SU-DHL-6 (cell line): Measurements from ENCODE around the gene RPS6KC1.

ENCODE experiments used
- H2AFZ ChIP-seq: fragments of 200-600 bp; sonication (generic); 2 replicates; pipeline ENCODE4 v1.6.1; 2014; ENCODE audit warnings: low read depth, mild to moderate bottlenecking, moderate library complexity, mixed read lengths, antibody characterized with exemption, low read length; ENCODE audit not compliant: severe bottlenecking
- H3F3A ChIP-seq: fragments of 200-600 bp; shearing (Covaris generic); 2 replicates; pipeline ENCODE4 v1.6.0; 2016; ENCODE audit warnings: antibody characterized with exemption, mild to moderate bottlenecking; ENCODE audit not compliant: insufficient read depth
- H3K27ac ChIP-seq: fragments of 200-600 bp; sonication (generic); 2 replicates; pipeline ENCODE4 v1.5.1; 2016; ENCODE audit warnings: low read depth, mild to moderate bottlenecking, low read length, moderate library complexity, mixed read lengths
- H3K27me3 ChIP-seq: fragments of 200-600 bp; sonication (generic), shearing (Covaris generic); 2 replicates; pipeline ENCODE4 v1.6.0; 2014; ENCODE audit warnings: mild to moderate bottlenecking, low read length
- H3K36me3 ChIP-seq: fragments of 200-600 bp; sonication (generic); 2 replicates; pipeline ENCODE4 v1.6.1; 2014; ENCODE audit warnings: mild to moderate bottlenecking, low read length, mixed read lengths
- H3K4me2 ChIP-seq: fragments of 300-600, 200-600 bp; shearing (Covaris generic), sonication (generic); 2 replicates; pipeline ENCODE4 v1.6.0; 2014; ENCODE audit warnings: low read length, low read depth, mild to moderate bottlenecking; ENCODE audit not compliant: poor library complexity, severe bottlenecking
- H3K4me3 ChIP-seq: fragments of 200-600 bp; sonication (generic); 2 replicates; pipeline ENCODE4 v1.5.1; 2014; ENCODE audit warnings: antibody characterized with exemption, low read length, mild to moderate bottlenecking, mixed read lengths; ENCODE audit not compliant: insufficient read depth, poor library complexity, severe bottlenecking
- H3K79me2 ChIP-seq: fragments of 200-600 bp; sonication (generic); 2 replicates; pipeline ENCODE4 v1.6.1; 2014; ENCODE audit warnings: mild to moderate bottlenecking, low read length, moderate library complexity; ENCODE audit not compliant: insufficient read depth
- H3K9ac ChIP-seq: fragments of 200-600 bp; sonication (generic); 2 replicates; pipeline ENCODE4 v1.7.0; 2014; ENCODE audit warnings: mild to moderate bottlenecking, low read length
- H3K9me2 ChIP-seq: fragments of 200-600 bp; sonication (generic); replicated peaks from 2 replicates; pipeline ENCODE4 v1.6.1; 2014; ENCODE audit warnings: low read length; ENCODE audit not compliant: insufficient read depth
- H3K9me3 ChIP-seq: fragments of 200-600 bp; sonication (generic); 2 replicates; pipeline ENCODE4 v1.6.1; 2014; ENCODE audit warnings: low read length, mixed read lengths; ENCODE audit not compliant: insufficient read depth
- H4K20me1 ChIP-seq: fragments of 200-600 bp; sonication (generic); 2 replicates; pipeline ENCODE4 v1.6.1; 2014; ENCODE audit warnings: low read depth, mild to moderate bottlenecking, antibody characterized with exemption, low read length, moderate library complexity, mixed read lengths
- EZH2phosphoT487 ChIP-seq: fragments of 200-600 bp; sonication (generic), shearing (Covaris generic); conservative IDR thresholded peaks from 2 replicates; pipeline ENCODE4 v1.6.1; 2018; ENCODE audit warnings: mild to moderate bottlenecking, antibody characterized with exemption, low read length, moderate library complexity, mixed read lengths
- TF ChIP-seq, protein P1 (sequence below): fragments of 200-600 bp; sonication (generic); IDR thresholded peaks from one replicate; pipeline ENCODE4 v1.5.1; 2017; ENCODE audit warnings: antibody characterized with exemption, mild to moderate bottlenecking, low read length, moderate library complexity; ENCODE audit not compliant: insufficient read depth, poor library complexity, severe bottlenecking

The RPS6KC1 gene

DNA sequence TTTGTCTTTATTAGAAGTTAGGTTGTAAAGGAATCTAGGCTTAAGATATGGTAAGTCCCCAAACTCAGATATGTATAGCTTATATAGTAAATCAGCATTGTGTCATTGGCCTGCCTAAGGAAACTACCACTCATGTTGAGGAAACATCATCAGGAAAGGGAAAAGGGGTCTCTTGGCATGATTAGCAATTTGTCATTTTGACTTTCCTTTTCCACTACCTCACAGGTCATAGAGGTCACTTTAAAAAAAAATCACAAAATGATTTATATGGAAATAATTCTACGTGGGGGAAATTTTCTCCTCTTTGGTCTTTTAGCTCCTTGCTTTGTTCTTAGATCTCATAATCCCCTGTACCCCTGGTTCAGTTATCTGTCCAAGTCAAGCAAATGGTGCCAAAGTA is 213.5 kb downstream of the RPS6KC1 start:
- no peaks in the 10 kb centered on the region for H3K79me2 ChIP-seq
- H3K36me3 ChIP-seq: no peaks in the 10 kb centered on the region
- no peak overlapping the region for H3K27ac ChIP-seq
- no peak overlapping the region for H3K4me3 ChIP-seq
- no peak overlapping the region for H3K4me2 ChIP-seq
- H3K9ac ChIP-seq: no peak overlapping the region
- H3K9me3 ChIP-seq: no peaks in the 10 kb centered on the region
- no peaks in the 10 kb centered on the region for H4K20me1 ChIP-seq
- H3K9me2 ChIP-seq: no peaks in the 10 kb centered on the region
- no peak for TF ChIP-seq EZH2phosphoT487
- TF ChIP-seq, protein P1, sequence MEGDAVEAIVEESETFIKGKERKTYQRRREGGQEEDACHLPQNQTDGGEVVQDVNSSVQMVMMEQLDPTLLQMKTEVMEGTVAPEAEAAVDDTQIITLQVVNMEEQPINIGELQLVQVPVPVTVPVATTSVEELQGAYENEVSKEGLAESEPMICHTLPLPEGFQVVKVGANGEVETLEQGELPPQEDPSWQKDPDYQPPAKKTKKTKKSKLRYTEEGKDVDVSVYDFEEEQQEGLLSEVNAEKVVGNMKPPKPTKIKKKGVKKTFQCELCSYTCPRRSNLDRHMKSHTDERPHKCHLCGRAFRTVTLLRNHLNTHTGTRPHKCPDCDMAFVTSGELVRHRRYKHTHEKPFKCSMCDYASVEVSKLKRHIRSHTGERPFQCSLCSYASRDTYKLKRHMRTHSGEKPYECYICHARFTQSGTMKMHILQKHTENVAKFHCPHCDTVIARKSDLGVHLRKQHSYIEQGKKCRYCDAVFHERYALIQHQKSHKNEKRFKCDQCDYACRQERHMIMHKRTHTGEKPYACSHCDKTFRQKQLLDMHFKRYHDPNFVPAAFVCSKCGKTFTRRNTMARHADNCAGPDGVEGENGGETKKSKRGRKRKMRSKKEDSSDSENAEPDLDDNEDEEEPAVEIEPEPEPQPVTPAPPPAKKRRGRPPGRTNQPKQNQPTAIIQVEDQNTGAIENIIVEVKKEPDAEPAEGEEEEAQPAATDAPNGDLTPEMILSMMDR: no peak
- H3K27me3 ChIP-seq: no peaks in the 10 kb centered on the region
- H3F3A ChIP-seq: no peaks in the 10 kb centered on the region
- H2AFZ ChIP-seq: no peak overlapping the region

DNA sequence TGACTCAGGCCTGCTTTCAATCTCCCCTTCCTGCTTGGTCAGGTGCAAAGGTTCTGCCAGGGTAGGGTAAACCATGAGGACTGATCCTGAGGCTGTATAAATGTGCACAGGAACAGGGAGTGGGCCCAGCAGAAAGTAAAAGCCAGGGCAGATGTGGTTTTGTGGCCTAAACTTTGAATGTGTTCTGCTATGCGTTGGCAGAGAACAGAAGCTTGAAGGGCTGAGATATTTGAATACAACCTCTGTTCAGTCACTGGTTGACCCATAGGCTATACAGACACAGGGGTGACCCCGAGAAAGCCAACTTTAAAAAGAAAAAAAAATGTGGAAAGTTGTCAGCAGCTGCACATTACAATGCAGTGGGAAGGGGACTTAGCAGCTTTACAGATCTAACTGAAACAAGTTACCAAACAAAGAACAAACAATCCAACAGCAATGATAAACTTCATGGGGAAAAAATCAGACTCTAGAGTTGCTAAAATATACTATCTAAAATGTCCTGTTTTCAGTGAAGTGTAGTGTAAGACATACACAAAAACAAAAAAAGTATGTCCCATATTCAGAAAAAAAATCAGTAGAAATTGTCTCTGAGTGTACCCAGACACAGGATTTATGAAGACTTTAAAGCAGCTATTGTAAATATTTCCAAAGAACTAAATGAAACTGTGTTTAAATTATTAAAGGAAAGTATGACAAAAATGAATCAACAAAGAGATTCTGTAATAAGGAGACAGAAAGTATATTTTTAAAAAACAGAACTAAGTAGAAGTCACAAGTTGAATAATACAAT is 216.1 kb downstream of the RPS6KC1 start:
- Histone ChIP-seq H3K9ac (no peak overlapping the region), H3K36me3 (no peaks in the 10 kb centered on the region), H3K27me3 (no peaks in the 10 kb centered on the region), H3K4me2 (no peak overlapping the region), H2AFZ (no peak overlapping the region), H3K9me3 (no peaks in the 10 kb centered on the region), H3K4me3 (no peak overlapping the region), H3K27ac (no peak overlapping the region), H4K20me1 (no peaks in the 10 kb centered on the region), H3F3A (no peaks in the 10 kb centered on the region), H3K9me2 (no peaks in the 10 kb centered on the region), H3K79me2 (no peaks in the 10 kb centered on the region)
- TF ChIP-seq, protein P1: no peak
- TF ChIP-seq EZH2phosphoT487: no peak

DNA sequence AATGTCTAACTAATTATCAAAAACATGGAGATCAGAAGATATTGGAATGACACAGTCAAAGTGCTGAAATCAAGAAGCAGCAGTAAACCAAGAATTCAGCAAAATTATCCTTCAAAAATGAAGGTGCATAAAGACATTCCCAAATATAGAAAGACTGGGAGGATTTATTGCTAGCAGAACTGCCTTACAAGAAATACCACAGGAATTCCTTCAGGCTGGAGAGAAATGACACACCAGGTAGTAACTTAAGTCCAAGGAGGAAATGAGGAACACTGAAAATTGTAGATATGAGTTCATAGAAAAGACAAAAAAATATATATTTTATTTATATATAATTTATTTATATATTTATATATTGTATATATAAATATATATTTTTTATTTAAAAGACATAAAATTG is 217.2 kb downstream of the RPS6KC1 start:
- Histone ChIP-seq H3F3A (no peaks in the 10 kb centered on the region), H3K4me3 (no peak overlapping the region), H3K9me2 (no peaks in the 10 kb centered on the region), H3K27ac (no peak overlapping the region), H3K79me2 (no peaks in the 10 kb centered on the region), H3K4me2 (no peak overlapping the region), H3K9ac (no peak overlapping the region), H4K20me1 (no peaks in the 10 kb centered on the region), H3K27me3 (no peaks in the 10 kb centered on the region), H3K36me3 (no peaks in the 10 kb centered on the region), H3K9me3 (no peaks in the 10 kb centered on the region), H2AFZ (no peak overlapping the region)
- TF ChIP-seq, protein P1: no peak
- TF ChIP-seq EZH2phosphoT487: no peak
